ENCODE data around the gene MS4A5.

- TF ChIP-seq POLR2A (IDR thresholded peaks at IDR 0.05; ENCODE audit: low read depth, low read length) (no peak), CTCF (IDR thresholded peaks at IDR 0.05; ENCODE audit: extremely low read depth in 1 of 2, insufficient read depth in 1 of 2, low read depth in 1 of 2, low read length in 2 of 2) (no peak), EZH2 (IDR thresholded peaks at IDR 0.05; ENCODE audit: borderline replicate concordance, low read depth, low read length, severe bottlenecking) (no peak), POLR2AphosphoS5 (IDR thresholded peaks at IDR 0.05; ENCODE audit: insufficient read depth, low read depth, low read length) (no peak), MAX (IDR thresholded peaks at IDR 0.05; ENCODE audit: insufficient read depth, insufficient read length) (no peak), MYC (IDR thresholded peaks at IDR 0.05; ENCODE audit: low read depth, low read length) (no peak)
Observed at GRCh38 chr11:60392361-60392760, 37.0 kb upstream of the MS4A5 start.

Data from endothelial cell of umbilical vein (primary cell).